ENCODE data around the gene EIF3D.

The EIF3D gene

DNA sequence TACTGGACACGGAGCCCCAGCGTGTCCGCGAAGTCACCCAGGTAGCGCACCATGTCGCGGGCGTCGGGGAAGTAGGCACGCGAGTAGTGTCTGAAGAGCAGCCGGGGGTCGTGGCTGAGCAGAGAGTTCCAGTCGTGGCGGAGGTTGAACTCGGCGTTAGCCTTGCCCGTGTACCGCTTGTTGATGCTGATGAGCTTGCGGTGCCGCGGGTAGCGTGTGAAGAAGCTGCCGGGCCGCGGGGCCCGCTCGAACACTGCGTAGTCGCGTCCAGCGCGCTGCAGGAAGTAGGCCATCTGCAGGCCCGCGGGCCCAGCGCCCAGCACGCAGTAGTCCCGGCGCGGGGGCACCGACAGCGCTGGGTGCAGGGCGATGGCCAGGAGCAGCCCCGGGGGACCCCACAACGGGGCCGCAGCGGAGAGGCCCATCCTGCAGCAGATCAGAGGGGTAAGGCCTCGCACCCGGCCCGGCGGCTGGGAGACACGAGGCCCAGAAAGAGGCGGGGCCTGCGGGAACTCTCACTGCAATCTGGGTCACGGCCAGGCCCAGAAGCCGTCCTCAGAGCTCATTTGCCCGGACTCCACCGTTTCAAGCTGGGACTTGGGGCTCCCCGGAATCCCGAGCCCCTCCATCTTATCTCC is 22.8 kb downstream of the EIF3D start:
- no peak for DNase-seq (ENCODE audit: low spot score)

DNA sequence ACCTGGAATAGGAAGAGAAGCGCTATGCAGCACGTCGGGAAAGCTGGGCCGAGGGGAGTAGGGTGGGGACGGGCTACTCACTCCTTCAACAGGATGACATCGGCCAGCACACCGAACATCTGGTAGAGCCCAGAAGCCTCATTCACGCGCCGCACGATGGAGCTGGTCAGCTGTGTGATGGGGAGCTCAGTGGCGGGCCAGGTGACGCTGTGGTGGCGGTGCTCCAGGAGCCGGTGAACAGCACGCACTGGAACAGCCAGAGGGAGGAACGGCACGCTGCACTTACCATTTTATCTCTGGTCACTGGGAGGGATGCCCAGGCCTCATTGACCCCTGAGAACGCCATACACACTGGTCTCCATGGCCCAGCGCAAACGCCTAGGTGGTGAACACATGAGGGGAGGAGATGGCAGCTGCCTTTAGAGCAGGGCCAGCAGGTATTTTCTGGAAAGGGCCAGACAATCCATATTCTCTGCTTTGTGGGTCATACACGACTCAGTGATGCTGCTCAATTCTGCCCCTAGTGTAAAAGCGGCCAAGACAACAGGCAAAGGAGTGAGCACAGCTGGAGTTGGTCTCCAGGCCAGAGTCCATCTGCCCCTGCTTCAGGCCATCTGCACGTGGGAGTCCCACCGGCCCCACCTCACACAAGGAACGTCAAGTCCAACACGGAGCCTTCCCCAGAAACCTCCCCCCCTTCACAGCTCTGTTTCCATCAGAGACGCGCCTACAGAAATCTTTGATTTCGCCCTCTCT is 30.9 kb downstream of the EIF3D start:
- DNase-seq (ENCODE audit: low spot score) = no peak

DNA sequence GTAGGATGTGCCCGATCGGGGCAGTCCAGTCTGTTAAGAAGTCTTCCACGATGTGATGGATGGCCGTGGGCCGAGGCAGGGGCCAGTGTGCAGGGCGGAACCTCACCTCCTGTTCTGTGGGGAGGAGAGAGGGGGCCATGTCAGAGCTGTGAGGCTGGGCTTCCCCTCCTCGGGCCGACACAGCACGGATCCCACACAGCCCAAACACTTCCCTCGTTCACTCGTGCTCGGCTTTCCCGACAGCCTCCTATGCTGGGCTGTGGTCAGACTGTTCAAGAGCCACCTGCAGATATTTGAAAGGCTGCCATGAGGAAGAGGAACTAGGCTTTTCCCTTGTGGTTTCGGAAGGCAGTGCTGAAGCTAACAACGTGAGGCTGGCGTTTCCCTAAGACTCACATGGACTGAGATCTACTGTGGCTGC is 35.3 kb downstream of the EIF3D start:
- DNase-seq (ENCODE audit: low spot score) = no peak

DNA sequence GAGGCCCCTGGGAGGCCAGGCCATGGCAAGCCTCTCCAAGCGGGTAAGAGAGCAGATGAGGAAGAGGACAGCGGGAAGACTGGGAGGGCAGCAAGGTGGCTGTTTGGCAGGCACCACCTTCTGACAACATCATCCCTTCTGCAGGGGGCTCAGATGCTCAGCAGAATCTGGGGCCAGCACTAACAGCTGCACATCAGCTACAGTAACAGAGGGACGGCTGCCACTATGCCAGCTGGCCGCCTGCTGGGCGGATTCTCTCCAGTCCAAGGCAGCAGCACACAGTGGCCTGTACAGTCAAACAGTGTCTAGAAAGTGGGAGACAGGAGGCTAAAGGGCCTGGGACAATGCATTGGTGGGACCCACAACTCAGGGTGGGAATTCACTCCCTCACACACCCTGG is 36.9 kb downstream of the EIF3D start:
- no peak for DNase-seq (ENCODE audit: low spot score)

DNA sequence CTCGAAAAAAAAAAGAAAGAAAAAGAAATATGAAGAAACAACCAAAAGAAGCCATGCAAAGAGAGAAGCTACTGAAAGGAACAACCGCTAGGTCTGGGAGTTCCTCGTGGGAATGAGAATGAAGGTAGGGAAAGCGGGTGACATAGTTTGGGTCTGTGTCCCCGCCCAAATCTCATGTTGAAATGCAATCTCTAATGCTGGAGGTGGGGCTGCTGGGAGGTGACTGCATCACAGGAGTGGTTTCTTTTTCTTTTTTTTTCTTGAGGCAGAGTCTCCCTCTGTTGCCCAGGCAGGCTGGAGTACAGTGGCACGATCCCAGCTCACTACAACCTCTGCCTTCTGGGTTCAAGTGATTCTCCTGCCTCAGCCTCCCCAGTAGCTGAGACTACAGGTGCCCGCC is 37.8 kb downstream of the EIF3D start:
- DNase-seq (ENCODE audit: low spot score) = no peak

DNA sequence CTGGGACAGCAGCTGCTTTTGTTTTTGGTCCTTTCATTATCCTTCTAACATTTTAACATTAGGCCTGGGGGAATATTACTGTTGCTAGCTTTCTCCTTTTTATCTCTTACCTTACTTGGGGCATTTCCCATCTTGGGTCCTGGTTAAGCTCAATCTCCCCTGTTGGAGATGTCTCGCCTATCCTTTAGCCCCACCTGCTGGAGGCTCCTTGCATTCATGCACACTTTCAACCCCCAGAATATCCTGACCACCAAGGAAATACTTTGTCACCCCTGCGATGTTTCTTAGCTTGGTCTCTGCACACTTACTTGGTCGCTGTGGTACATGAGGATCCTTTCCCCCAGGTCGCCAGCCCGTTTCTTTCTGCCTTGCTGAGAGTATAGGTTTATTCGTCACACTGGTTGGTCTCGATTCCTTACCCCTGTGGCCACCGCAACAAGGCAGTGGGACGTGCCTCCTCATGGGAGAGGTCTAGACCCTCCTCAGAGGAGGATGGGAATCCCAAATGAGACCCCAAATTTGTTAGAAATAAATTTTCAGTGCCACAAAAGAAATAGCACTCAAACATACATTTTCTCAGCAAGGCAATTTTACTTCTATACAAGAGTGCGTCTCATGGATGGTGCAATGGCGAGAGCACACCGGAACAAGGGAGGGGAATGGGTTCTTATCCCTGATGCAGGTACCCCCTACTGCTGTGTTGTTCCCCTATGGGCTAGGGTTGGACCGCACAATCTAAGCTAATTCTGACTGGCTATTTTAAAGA is 42.2 kb downstream of the EIF3D start:
- DNase-seq (ENCODE audit: low spot score) = peak; percentile 65

DNA sequence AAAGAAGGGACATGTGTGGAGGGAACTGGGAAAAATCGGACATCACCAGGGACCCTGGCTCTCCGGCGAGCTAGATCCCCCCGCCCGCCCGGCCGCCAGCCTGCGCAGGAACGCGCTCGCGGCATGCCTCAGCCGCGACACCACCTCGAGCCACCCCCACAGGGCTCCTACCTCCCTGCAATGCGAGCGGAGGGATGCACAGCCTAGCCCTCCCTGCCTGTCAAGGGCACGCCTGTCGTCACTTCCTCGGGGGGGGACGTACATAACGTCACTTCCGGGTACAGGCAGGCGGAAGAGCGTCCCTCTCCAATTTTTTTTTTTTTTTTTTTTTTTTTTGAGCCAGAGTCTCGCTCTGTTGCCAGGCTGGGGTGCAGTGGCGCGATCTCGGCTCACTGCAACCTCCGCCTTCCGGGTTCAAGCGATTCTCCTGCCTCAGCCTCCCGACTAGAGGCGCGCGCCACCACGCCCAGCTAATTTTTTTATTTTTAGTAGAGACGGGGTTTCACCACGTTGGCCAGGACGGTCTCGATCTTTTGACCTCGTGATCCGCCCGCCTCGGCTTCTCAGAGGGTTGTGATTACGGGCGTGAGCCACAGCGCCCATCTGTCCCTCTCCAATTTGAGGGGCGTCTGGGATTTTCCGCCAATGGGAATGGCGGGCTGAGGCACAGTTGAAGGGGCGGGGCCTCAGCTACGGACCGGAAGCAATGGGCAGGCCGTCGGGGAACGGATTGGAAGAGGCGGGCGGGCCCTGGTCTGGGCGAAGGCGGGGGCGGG is 47.4 kb downstream of the EIF3D start, which contains the start of gene TXN2:
Gene TXN2, minus strand, starts transcription at position 248 of the 776 bp plus-strand sequence. CDS start 803 bp downstream, outside the sequence.
- peak; percentile 95 for DNase-seq (ENCODE audit: low spot score)

DNA sequence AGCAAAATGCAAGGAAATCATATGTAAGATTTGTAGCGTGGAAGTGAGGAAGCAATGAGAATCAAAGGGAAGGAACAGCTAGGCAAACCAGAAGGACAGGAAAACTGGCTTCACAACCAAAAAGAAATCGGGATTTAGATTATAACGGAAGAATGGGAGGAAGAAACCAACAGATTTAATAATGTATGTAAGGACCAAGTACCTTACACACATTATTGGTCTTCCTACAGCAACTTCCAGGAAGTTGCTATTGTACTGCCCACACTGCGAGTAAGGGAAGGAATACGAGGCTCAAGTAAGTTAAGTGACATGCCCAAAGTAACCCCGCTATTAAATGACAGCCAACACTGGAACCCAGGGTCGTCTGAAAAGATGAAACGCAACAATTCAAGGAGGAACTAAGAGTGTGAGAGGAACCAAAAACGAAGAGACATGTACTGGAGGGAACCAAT is 48.0 kb downstream of the EIF3D start:
- no peak for DNase-seq (ENCODE audit: low spot score)

DNA sequence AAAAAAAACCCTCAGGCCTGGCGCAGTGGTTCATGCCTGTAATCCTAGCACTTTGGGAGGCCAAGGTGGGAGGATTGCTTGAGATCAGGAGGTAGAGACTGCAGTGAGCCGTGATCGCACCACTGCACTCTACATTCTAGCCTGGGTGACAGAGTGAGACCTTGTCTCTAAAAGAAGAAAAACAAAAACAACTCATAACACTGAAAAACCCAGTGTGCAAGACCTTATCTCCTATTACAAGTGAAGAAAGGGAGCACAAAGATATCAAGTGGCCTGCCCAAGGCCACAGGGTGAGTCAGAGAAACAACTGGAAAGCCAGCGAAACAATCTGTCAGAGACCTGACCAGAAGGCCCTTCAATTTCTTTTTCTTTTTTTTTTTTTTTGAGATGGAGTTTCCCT is 50.0 kb downstream of the EIF3D start:
- DNase-seq (ENCODE audit: low spot score) = no peak

DNA sequence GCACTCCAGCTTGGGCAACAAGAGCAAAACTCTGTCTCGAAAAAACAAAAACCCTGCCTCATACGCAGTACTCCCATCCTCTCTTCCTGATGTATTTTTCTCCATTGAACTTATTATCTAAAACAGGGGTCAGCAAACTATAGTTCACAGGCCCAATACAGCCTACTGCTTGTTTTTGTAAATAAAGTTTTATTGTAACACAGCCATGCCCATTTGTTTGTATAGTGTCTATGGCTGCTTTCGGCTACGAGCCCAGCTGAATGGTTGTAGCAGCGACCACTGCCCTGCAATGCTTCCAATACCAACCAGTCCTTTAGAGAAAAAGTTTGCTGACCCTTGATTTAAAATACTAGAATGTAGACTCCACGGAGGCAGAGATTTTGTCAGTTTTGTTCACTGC is 53.6 kb downstream of the EIF3D start:
- no peak for DNase-seq (ENCODE audit: low spot score)

DNA sequence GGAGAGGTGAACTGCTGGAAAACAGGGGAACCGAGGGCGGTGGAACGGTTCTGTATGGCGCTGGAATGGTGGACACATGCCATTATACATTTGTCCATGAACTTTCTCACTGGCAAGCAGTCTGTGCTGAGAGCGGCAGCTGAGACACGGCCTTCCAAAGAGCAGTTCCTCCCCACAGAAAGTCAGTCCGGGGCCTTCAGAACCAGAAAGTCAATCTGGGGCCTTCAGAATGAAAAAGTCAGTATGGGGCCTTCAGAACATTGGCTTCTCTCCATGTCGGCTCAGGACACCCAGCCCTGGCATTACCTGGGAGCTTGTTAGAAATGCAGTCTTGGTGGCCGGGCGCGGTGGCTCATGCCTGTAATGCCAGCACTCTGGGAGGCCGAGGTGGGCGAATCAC is 56.3 kb downstream of the EIF3D start:
- DNase-seq (ENCODE audit: low spot score) = no peak

DNA sequence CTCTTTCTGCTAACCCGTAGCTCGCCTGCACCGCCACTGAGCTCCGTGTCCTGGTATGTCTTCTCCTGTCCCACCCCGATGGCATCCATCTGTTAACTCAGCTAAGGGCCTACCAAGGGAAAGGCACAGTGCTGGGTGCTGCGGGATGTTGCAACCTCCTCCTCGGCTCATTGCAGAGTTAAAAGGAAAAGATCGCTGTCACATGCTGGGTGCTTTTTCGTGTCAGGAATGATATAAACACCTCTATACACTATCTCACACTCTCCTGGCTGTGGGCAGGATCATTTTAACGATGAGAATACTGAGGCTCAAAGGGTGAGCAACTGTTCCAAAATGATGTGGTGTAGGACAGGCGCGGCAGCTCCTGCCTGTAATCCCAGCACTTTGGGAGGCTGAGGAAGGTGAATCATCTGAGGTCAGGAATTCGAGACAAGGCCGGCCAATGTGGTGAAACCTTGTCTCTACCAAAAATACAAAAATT is 57.6 kb downstream of the EIF3D start:
- DNase-seq (ENCODE audit: low spot score) = no peak

DNA sequence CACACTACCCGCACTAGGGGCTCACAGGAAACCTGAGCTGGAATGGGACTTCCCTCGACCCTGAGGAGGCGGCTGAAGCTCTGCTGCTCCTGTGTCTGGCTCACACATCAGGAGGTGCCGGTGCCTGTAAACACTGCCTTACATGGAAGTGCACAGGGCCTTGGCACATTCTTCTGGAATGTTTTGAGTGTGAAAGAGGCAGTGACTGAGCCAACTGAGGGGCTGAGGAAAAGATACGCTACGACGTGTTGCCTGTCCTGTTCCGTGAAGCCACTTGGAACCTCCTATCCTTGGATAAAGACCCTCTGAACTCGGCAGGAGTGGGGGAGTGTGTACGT is 58.0 kb downstream of the EIF3D start:
- DNase-seq (ENCODE audit: low spot score) = no peak

DNA sequence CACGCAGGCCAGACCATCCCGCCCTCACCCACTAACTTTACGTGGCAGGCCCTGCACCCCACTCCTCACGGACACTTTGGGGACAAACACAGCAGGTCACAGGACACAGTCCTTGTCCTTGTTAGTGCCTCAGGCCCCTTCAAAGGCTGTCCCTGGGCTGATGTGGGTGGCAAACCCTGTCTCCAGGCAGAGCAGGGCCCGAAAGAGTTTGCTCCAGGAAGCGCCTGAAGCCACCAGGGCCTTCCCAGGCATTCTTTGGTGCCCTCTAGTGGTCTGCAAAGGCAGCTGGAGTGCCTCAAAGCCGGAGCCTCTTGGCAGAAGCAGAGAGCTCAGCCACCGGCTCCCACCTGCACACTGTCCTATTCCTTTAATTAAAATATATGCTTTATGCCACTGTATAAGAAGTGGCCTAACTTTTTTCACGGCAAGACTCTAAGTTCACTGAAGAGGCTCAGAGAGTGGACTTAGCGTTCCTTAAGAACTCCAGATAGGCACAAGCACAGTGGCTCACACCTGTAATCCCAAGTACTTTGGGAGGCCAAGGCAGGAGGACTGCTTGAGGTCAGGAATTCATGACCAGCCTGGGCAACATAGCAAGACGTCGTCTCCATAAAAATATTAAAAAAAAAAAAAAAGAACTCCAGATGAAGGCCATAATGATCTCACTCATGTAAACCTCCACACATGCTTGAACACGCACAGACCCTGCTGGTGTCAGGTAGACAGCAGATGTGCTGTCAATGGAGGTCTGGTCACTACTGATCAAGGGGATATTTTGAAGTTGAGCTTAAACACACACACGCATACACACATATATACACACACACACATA is 58.6 kb downstream of the EIF3D start:
- DNase-seq (ENCODE audit: low spot score) = peak; percentile 91

DNA sequence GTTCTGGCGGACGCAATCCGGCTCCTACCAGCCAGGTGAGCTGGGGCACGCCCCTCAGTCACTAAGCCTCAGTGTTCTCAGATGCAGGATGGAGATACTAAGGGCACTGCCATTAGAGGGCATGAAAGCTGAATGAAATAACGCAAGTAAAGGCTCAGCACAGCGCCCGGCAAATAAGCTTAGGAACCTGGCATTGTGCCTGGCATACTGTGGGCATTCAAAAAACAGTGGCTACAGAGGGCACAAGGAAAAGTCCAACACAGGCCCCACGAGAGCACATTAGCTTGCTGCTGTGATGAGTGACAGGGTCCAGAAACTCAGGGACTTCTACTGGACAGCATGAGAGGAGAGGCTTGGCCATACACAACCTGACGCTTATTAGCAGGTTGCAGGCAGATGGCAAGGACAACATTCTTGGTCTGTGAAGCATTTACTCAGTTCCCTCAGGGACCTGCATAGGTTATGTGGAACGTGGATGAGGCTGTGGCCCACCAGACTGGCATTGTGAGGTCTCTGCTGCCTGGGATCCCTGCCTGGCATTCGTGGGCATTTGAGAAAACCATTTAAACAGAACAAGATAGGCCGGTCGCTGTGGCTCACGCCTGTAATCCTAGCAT is 59.8 kb downstream of the EIF3D start:
- DNase-seq (ENCODE audit: low spot score) = no peak

DNA sequence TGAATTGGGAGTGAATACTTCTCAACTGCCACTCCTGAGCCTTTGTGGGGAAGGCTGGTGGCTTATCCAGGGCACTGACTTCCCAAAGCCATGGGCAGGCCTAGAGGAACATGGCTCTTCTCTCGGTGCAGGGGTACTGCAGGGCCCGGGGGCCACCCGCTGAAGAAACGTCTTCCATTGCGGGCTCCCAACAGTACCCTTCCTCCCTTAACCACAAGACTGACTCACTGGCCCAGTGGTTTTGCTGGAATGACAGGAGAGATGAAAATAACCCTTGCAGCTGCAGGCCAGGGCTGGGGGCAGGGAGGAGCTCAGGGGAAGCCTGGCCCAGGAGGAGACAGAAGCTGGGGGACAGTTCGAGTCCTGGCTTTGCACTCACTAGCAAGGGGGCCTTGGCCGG is 61.0 kb downstream of the EIF3D start:
- no peak for DNase-seq (ENCODE audit: low spot score)

DNA sequence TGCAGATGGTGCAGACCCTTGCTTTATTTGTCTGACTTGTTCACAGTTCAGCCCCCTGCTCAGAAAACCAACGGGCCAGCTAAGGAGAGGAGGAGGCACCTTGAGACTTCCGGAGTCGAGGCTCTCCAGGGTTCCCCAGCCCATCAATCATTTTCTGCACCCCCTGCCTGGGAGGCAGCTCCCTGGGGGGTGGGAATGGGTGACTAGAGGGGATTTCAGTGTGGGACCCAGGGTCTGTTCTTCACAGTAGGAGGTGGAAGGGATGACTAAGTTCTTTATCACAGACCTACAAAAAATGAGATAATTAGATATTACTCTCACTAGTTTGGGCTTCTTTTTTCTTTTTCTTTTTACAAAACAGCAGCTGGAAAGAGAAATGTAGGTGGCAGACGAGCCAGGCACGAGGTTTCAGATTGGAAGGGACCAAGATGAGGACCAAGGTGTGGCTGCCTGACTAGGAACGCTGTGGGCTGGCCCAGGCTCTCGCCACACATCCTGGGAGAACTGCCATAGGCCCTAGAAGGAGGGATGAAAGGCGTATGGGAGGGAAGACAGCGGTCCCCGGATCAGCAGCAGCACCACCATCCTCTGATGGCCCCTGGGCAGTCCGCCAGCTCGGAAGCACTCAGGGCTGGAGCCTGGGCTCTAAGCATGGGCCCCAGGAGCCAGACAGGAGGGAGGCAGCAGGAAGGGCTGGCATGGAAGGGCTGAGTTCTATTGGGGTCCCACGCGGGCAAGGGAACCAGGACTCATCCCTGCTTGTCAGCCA is 61.7 kb downstream of the EIF3D start:
- DNase-seq (ENCODE audit: low spot score) = no peak

DNA sequence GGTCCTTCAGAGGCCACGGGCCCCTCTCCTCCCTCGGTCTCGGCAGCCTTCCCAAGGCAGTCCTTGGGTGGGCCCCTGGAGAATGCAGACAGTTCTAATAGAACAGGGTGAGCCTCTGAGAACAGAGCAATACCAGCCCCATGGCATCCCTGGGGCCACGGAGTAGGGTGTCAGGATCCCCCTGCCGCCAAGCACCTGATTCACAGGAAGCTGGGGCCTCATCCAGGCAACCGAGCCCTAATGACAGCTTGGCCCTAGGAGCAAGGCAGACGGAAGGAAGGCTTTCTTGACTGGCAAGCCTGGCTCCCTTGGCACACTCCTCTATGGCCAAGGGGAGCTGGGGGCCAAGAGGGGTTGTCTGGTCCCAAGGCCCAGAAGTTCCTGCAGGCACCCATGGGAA is 62.7 kb downstream of the EIF3D start:
- DNase-seq (ENCODE audit: low spot score) = no peak

DNA sequence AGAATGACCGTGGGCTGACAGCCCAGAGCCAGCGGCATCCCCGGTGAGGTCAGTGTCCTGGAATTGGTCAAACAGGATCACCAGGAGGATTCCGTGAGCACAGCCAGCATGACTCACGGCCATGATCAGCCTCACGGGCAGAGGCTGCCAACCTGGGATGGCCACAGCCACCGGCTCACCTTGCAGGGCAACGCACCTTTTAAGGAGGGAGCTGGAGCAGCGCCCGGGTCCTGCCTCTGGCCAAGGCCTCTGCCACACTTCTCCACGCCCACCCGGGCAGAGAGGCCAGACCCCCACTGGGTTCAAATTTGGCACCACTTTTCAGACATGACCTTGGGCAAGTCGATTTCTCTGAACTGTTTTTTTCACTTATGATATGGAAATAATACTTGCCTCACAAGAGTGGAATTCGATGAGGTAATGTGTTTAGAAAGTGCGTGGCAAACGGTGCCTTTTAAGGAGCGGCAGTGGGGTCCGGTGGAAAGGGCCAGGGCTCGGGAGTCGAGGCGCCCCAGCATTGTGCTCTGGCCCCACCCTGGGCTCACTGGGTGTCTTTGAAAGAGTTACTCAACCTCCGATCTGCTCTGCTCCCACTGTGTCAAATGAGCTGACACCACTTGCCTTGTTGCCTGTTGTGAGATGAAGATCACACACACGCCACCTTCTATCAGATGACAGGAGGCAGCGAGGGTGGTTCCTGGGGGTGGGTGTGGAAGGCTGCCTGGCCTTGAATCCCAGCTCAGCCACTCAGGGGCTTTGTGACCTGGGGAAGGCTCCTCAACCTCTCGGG is 63.5 kb downstream of the EIF3D start:
- no peak for DNase-seq (ENCODE audit: low spot score)

Measured in CD4-positive, alpha-beta T cell treated with Interleukin-15 for 4 hours (primary cell).